HG03521 (cell line): Measurements from ENCODE around the gene DPP9.

Experiments used
- ATAC-seq: cut with Tn5 transposase; IDR thresholded peaks from one replicate; pipeline ENCODE4 v1.9.1; 2021; ENCODE audit warnings: mild to moderate bottlenecking, moderate library complexity; ENCODE audit not compliant: unreplicated experiment

The DPP9 gene

GRCh38 chr19:4660993-4661392 is 62.6 kb downstream of the DPP9 start:
- ATAC-seq, result no peak

GRCh38 chr19:4660181-4660791 is 63.4 kb downstream of the DPP9 start:
- no peak for ATAC-seq

- no peak for ATAC-seq
Measured at GRCh38 chr19:4657835-4658234, 65.8 kb downstream of the DPP9 start.

GRCh38 chr19:4657262-4657661 is 66.4 kb downstream of the DPP9 start:
- ATAC-seq, result no peak

- no peak for ATAC-seq
Measured at GRCh38 chr19:4656102-4656501, 67.5 kb downstream of the DPP9 start.

GRCh38 chr19:4654437-4655361 is 68.9 kb downstream of the DPP9 start:
- ATAC-seq, result no peak

- ATAC-seq, result no peak
Measured at GRCh38 chr19:4653793-4654436, 69.7 kb downstream of the DPP9 start.

GRCh38 chr19:4652075-4652474 is 71.6 kb downstream of the DPP9 start:
- ATAC-seq, result no peak

- no peak for ATAC-seq
Measured at GRCh38 chr19:4650159-4650558, 73.5 kb downstream of the DPP9 start.

GRCh38 chr19:4649392-4650047 is 74.1 kb downstream of the DPP9 start:
- ATAC-seq, result no peak

GRCh38 chr19:4647676-4648644 is 75.7 kb downstream of the DPP9 start:
- ATAC-seq, result no peak

- no peak for ATAC-seq
Measured at GRCh38 chr19:4645718-4646117, 77.9 kb downstream of the DPP9 start.

- no peak for ATAC-seq
Measured at GRCh38 chr19:4642625-4643024, 81.0 kb downstream of the DPP9 start.

GRCh38 chr19:4641132-4641531 is 82.5 kb downstream of the DPP9 start:
- no peak for ATAC-seq

- ATAC-seq, result no peak
Measured at GRCh38 chr19:4640247-4641000, 83.2 kb downstream of the DPP9 start.

- peak; percentile 14 for ATAC-seq
Measured at GRCh38 chr19:4639531-4640246, 84.0 kb downstream of the DPP9 start.

- peak; percentile 87 for ATAC-seq
Measured at GRCh38 chr19:4638828-4639530, 84.7 kb downstream of the DPP9 start, which contains the start of gene TNFAIP8L1. TSS of gene TNFAIP8L1 (plus strand) at chr19:4639516. CDS start at chr19:4651870, 12,354 bp downstream.

GRCh38 chr19:4638317-4638716 is 85.3 kb downstream of the DPP9 start:
- ATAC-seq, result no peak
